ENCODE results near the gene PDE4D.

PDE4D gene

GRCh38 chr5:59092758-59093157, 800.8 kb downstream of the PDE4D start:
- Histone ChIP-seq H3K18ac (ENCODE audit: low read depth in 1 of 2, low read length in 2 of 2) (no peak overlapping the region), H3K9ac (ENCODE audit: low read length) (peak overlapping the region; percentile 87), H3K4me2 (ENCODE audit: low read length, poor library complexity, severe bottlenecking) (no peak overlapping the region), H3K27ac (ENCODE audit: low read length, poor library complexity, severe bottlenecking) (no peak overlapping the region), H3K79me1 (replicated peaks; ENCODE audit: low read length, poor library complexity, severe bottlenecking) (no peaks in the 10 kb centered on the region), H2BK12ac (ENCODE audit: low read length in 2 of 2) (no peak overlapping the region), H3K23ac (ENCODE audit: low read length in 2 of 2) (no peak overlapping the region), H2BK15ac (ENCODE audit: low read depth, poor library complexity, severe bottlenecking) (no peak overlapping the region), H3K4me3 (ENCODE audit: insufficient read depth in 1 of 2, low read depth in 1 of 2, low read length in 2 of 2) (peak overlapping the region in 1 of 2 experiments; percentile 80), H3K9me3 (ENCODE audit: control insufficient read depth, low read length) (no peaks in the 10 kb centered on the region), H3K4me1 (ENCODE audit: control insufficient read depth, insufficient read depth, low read depth, low read length) (no peaks in the 10 kb centered on the region), H4K91ac (ENCODE audit: low read length) (no peak overlapping the region), H2BK5ac (ENCODE audit: low read depth, low read length, poor library complexity, severe bottlenecking) (no peak overlapping the region), H3K14ac (ENCODE audit: low read length in 2 of 2) (no peak overlapping the region), H2AK5ac (ENCODE audit: low read length, severe bottlenecking) (no peak overlapping the region), H2AFZ (ENCODE audit: low read depth, low read length) (no peak overlapping the region), H3K36me3 (ENCODE audit: control insufficient read depth in 1 of 2, insufficient read depth in 2 of 2, low read depth in 1 of 2, low read length in 2 of 2) (no peaks in the 10 kb centered on the region), H3K27me3 (ENCODE audit: control insufficient read depth in 1 of 2, insufficient read depth in 1 of 2, low read length in 2 of 2) (no peaks in the 10 kb centered on the region), H2BK120ac (ENCODE audit: low read depth, low read length) (no peak overlapping the region), H3K4ac (ENCODE audit: low read depth in 1 of 2, low read length in 2 of 2) (peak overlapping the region in 1 of 2 experiments; percentile 59), H4K8ac (ENCODE audit: low read length) (no peak overlapping the region)
- no peak for DNase-seq
- WGBS, result 88% methylated on average over 5 of the region's 5 CpGs

GRCh38 chr5:59091965-59092364, 801.6 kb downstream of the PDE4D start:
- H3K18ac ChIP-seq (ENCODE audit: low read depth in 1 of 2, low read length in 2 of 2), result no peak overlapping the region
- H3K9ac ChIP-seq (ENCODE audit: low read length), result peak overlapping the region; percentile 87
- H2BK12ac ChIP-seq (ENCODE audit: low read length in 2 of 2), result no peak overlapping the region
- H3K4me3 ChIP-seq (ENCODE audit: insufficient read depth in 1 of 2, low read depth in 1 of 2, low read length in 2 of 2), result peak overlapping the region in 1 of 2 experiments; percentile 80
- no peak overlapping the region for H3K4me2 ChIP-seq (ENCODE audit: low read length, poor library complexity, severe bottlenecking)
- H4K91ac ChIP-seq (ENCODE audit: low read length), result no peak overlapping the region
- no peak overlapping the region for H4K8ac ChIP-seq (ENCODE audit: low read length)
- no peak overlapping the region for H3K27ac ChIP-seq (ENCODE audit: low read length, poor library complexity, severe bottlenecking)
- H3K79me1 ChIP-seq (replicated peaks; ENCODE audit: low read length, poor library complexity, severe bottlenecking), result no peaks in the 10 kb centered on the region
- no peak overlapping the region for H2AFZ ChIP-seq (ENCODE audit: low read depth, low read length)
- H2AK5ac ChIP-seq (ENCODE audit: low read length, severe bottlenecking), result no peak overlapping the region
- no peaks in the 10 kb centered on the region for H3K36me3 ChIP-seq (ENCODE audit: control insufficient read depth in 1 of 2, insufficient read depth in 2 of 2, low read depth in 1 of 2, low read length in 2 of 2)
- no peaks in the 10 kb centered on the region for H3K9me3 ChIP-seq (ENCODE audit: control insufficient read depth, low read length)
- no peak overlapping the region for H3K23ac ChIP-seq (ENCODE audit: low read length in 2 of 2)
- no peak overlapping the region for H2BK15ac ChIP-seq (ENCODE audit: low read depth, poor library complexity, severe bottlenecking)
- no peak overlapping the region for H2BK5ac ChIP-seq (ENCODE audit: low read depth, low read length, poor library complexity, severe bottlenecking)
- DNase-seq, result no peak
- H3K4me1 ChIP-seq (ENCODE audit: control insufficient read depth, insufficient read depth, low read depth, low read length), result no peaks in the 10 kb centered on the region
- H2BK120ac ChIP-seq (ENCODE audit: low read depth, low read length), result no peak overlapping the region
- no peak overlapping the region for H3K4ac ChIP-seq (ENCODE audit: low read depth in 1 of 2, low read length in 2 of 2)
- no peak overlapping the region for H3K14ac ChIP-seq (ENCODE audit: low read length in 2 of 2)
- no CpG with 5 or more reads among the region's 1 CpG for WGBS
- H3K27me3 ChIP-seq (ENCODE audit: control insufficient read depth in 1 of 2, insufficient read depth in 1 of 2, low read length in 2 of 2), result no peaks in the 10 kb centered on the region

DNA sequence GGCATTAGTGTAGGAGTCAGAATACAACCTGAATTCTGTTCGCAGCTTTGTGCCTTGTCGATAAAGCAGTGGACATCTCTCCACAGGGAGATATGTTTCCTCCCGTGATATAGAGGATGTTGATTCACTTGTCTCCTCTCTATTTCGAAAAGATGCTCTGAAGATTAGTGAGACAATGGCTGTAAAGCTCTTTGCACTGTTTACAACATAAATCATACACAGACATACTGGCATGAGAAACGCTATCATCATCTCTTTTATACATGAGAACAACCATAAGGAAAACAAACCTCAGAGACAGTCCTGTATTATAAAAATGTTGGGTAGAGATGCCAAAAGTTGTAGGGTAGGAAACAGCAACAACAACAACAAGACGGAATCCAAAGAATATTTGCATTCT, 803.2 kb downstream of the PDE4D start:
- Histone ChIP-seq H2BK12ac (ENCODE audit: low read length in 2 of 2) (no peak overlapping the region), H4K8ac (ENCODE audit: low read length) (no peak overlapping the region), H2AK5ac (ENCODE audit: low read length, severe bottlenecking) (no peak overlapping the region), H3K4me3 (ENCODE audit: insufficient read depth in 1 of 2, low read depth in 1 of 2, low read length in 2 of 2) (no peak overlapping the region), H3K4ac (ENCODE audit: low read depth in 1 of 2, low read length in 2 of 2) (no peak overlapping the region), H4K91ac (ENCODE audit: low read length) (no peak overlapping the region), H3K14ac (ENCODE audit: low read length in 2 of 2) (no peak overlapping the region), H3K27me3 (ENCODE audit: control insufficient read depth in 1 of 2, insufficient read depth in 1 of 2, low read length in 2 of 2) (no peaks in the 10 kb centered on the region), H2BK15ac (ENCODE audit: low read depth, poor library complexity, severe bottlenecking) (no peak overlapping the region), H2BK120ac (ENCODE audit: low read depth, low read length) (no peak overlapping the region), H3K18ac (ENCODE audit: low read depth in 1 of 2, low read length in 2 of 2) (no peak overlapping the region), H2AFZ (ENCODE audit: low read depth, low read length) (no peak overlapping the region), H3K23ac (ENCODE audit: low read length in 2 of 2) (no peak overlapping the region), H3K27ac (ENCODE audit: low read length, poor library complexity, severe bottlenecking) (no peak overlapping the region), H3K36me3 (ENCODE audit: control insufficient read depth in 1 of 2, insufficient read depth in 2 of 2, low read depth in 1 of 2, low read length in 2 of 2) (no peaks in the 10 kb centered on the region), H3K4me2 (ENCODE audit: low read length, poor library complexity, severe bottlenecking) (no peak overlapping the region), H3K79me1 (replicated peaks; ENCODE audit: low read length, poor library complexity, severe bottlenecking) (no peaks in the 10 kb centered on the region), H3K4me1 (ENCODE audit: control insufficient read depth, insufficient read depth, low read depth, low read length) (no peaks in the 10 kb centered on the region), H3K9me3 (ENCODE audit: control insufficient read depth, low read length) (no peaks in the 10 kb centered on the region), H3K9ac (ENCODE audit: low read length) (no peak overlapping the region), H2BK5ac (ENCODE audit: low read depth, low read length, poor library complexity, severe bottlenecking) (no peak overlapping the region)
- WGBS, result 84% methylated on average over 2 of the region's 6 CpGs
- DNase-seq, result no peak

- no peak for DNase-seq
- H3K4ac ChIP-seq (ENCODE audit: low read depth in 1 of 2, low read length in 2 of 2), result no peak overlapping the region
- H3K27me3 ChIP-seq (ENCODE audit: control insufficient read depth in 1 of 2, insufficient read depth in 1 of 2, low read length in 2 of 2), result no peaks in the 10 kb centered on the region
- no peak overlapping the region for H2BK120ac ChIP-seq (ENCODE audit: low read depth, low read length)
- no peak overlapping the region for H4K91ac ChIP-seq (ENCODE audit: low read length)
- H3K36me3 ChIP-seq (ENCODE audit: control insufficient read depth in 1 of 2, insufficient read depth in 2 of 2, low read depth in 1 of 2, low read length in 2 of 2), result no peaks in the 10 kb centered on the region
- H3K9ac ChIP-seq (ENCODE audit: low read length), result no peak overlapping the region
- no peak overlapping the region for H4K8ac ChIP-seq (ENCODE audit: low read length)
- H3K23ac ChIP-seq (ENCODE audit: low read length in 2 of 2), result no peak overlapping the region
- no peak overlapping the region for H3K18ac ChIP-seq (ENCODE audit: low read depth in 1 of 2, low read length in 2 of 2)
- no peak overlapping the region for H2BK15ac ChIP-seq (ENCODE audit: low read depth, poor library complexity, severe bottlenecking)
- H3K14ac ChIP-seq (ENCODE audit: low read length in 2 of 2), result no peak overlapping the region
- no peak overlapping the region for H2AK5ac ChIP-seq (ENCODE audit: low read length, severe bottlenecking)
- no peaks in the 10 kb centered on the region for H3K79me1 ChIP-seq (replicated peaks; ENCODE audit: low read length, poor library complexity, severe bottlenecking)
- H3K4me3 ChIP-seq (ENCODE audit: insufficient read depth in 1 of 2, low read depth in 1 of 2, low read length in 2 of 2), result no peak overlapping the region
- H3K9me3 ChIP-seq (ENCODE audit: control insufficient read depth, low read length), result no peaks in the 10 kb centered on the region
- no peak overlapping the region for H3K27ac ChIP-seq (ENCODE audit: low read length, poor library complexity, severe bottlenecking)
- WGBS, result 78% methylated on average over 3 of the region's 3 CpGs
- H2BK12ac ChIP-seq (ENCODE audit: low read length in 2 of 2), result no peak overlapping the region
- H2BK5ac ChIP-seq (ENCODE audit: low read depth, low read length, poor library complexity, severe bottlenecking), result no peak overlapping the region
- no peak overlapping the region for H3K4me2 ChIP-seq (ENCODE audit: low read length, poor library complexity, severe bottlenecking)
- no peak overlapping the region for H2AFZ ChIP-seq (ENCODE audit: low read depth, low read length)
- H3K4me1 ChIP-seq (ENCODE audit: control insufficient read depth, insufficient read depth, low read depth, low read length), result no peaks in the 10 kb centered on the region
Observed at GRCh38 chr5:59089767-59090166, 803.8 kb downstream of the PDE4D start.

Measured in mesenchymal stem cell (in vitro differentiated cells and primary cell).